KBM-7 (cell line): Measurements from ENCODE around the gene EEIG2.

Source experiments
- DNase-seq: peaks from one replicate; pipeline ENCODE4 v3.0.0-alpha.2; 2015
- in situ Hi-C: fragments of 300-500 bp; cut with MboI; formaldehyde crosslinking; loops from 2 replicates; pipeline ENCODE4 v1.14.3; 2020; ENCODE audit warnings: low sequenced_read_pairs, low pct_unique_long_range_greater_than_20kb, mixed read lengths

The EEIG2 gene

GRCh38 chr1:108570998-108571401, 11.1 kb downstream of the EEIG2 start:
- no peak for DNase-seq
- in situ Hi-C loops: no loop called here

- DNase-seq: no peak
- in situ Hi-C loops: no loop called here
Measured at GRCh38 chr1:108572182-108572581, 12.3 kb downstream of the EEIG2 start.

GRCh38 chr1:108573183-108573582, 13.3 kb downstream of the EEIG2 start:
- in situ Hi-C loops: no loop called here
- no peak for DNase-seq

- in situ Hi-C loops: no loop called here
- DNase-seq: no peak
Measured at GRCh38 chr1:108574008-108574407, 14.1 kb downstream of the EEIG2 start.

GRCh38 chr1:108575375-108575774, 15.5 kb downstream of the EEIG2 start:
- no peak for DNase-seq
- in situ Hi-C loops: no loop called here

GRCh38 chr1:108583757-108584427, 24.0 kb downstream of the EEIG2 start:
- in situ Hi-C loops: no loop called here
- DNase-seq: peak; percentile 31

- in situ Hi-C loops: no loop called here
- DNase-seq: peak; percentile 52
Measured at GRCh38 chr1:108584428-108584856, 24.5 kb downstream of the EEIG2 start.

GRCh38 chr1:108585313-108585712, 25.4 kb downstream of the EEIG2 start:
- no peak for DNase-seq
- in situ Hi-C loops: no loop called here

- in situ Hi-C loops: no loop called here
- no peak for DNase-seq
Measured at GRCh38 chr1:108590441-108590840, 30.5 kb downstream of the EEIG2 start.

- in situ Hi-C loops: no loop called here
- DNase-seq: no peak
Measured at GRCh38 chr1:108590957-108591356, 31.1 kb downstream of the EEIG2 start.

- in situ Hi-C loops: no loop called here
- DNase-seq: no peak
Measured at GRCh38 chr1:108591466-108591865, 31.6 kb downstream of the EEIG2 start.

GRCh38 chr1:108592030-108592759, 32.3 kb downstream of the EEIG2 start:
- in situ Hi-C loops: no loop called here
- peak; percentile 42 for DNase-seq

GRCh38 chr1:108593448-108593847, 33.5 kb downstream of the EEIG2 start:
- DNase-seq: no peak
- in situ Hi-C loops: no loop called here

GRCh38 chr1:108595507-108595906, 35.6 kb downstream of the EEIG2 start:
- in situ Hi-C loops: no loop called here
- DNase-seq: no peak

- in situ Hi-C loops: no loop called here
Measured at GRCh38 chr1:108597041-108597440, 37.1 kb downstream of the EEIG2 start.

GRCh38 chr1:108598340-108598739, 38.4 kb downstream of the EEIG2 start:
- no peak for DNase-seq
- in situ Hi-C loops: no loop called here

More at GRCh38 chr1:108597041-108597440, 37.1 kb downstream of the EEIG2 start:
- DNase-seq: no peak

GRCh38 chr1:108600504-108600903, 40.6 kb downstream of the EEIG2 start:
- in situ Hi-C loops: no loop called here

GRCh38 chr1:108601708-108602410, 42.0 kb downstream of the EEIG2 start:
- in situ Hi-C loops: no loop called here
- no peak for DNase-seq

More at GRCh38 chr1:108600504-108600903, 40.6 kb downstream of the EEIG2 start:
- no peak for DNase-seq

- DNase-seq: no peak
- in situ Hi-C loops: no loop called here
Measured at GRCh38 chr1:108605633-108606032, 45.7 kb downstream of the EEIG2 start.

GRCh38 chr1:108606478-108606877, 46.6 kb downstream of the EEIG2 start:
- DNase-seq: no peak
- in situ Hi-C loops: no loop called here
